Measurements from ENCODE around the gene MYO7B.
A peak's percentile ranks its signal among the peaks of the same experiment; 100 is the strongest.
"Not testable (repeated sequence)": the region's sequence is repeated elsewhere in the genome, so short reads cannot be mapped to it uniquely, and the experiment has no call there.

The MYO7B gene

DNA sequence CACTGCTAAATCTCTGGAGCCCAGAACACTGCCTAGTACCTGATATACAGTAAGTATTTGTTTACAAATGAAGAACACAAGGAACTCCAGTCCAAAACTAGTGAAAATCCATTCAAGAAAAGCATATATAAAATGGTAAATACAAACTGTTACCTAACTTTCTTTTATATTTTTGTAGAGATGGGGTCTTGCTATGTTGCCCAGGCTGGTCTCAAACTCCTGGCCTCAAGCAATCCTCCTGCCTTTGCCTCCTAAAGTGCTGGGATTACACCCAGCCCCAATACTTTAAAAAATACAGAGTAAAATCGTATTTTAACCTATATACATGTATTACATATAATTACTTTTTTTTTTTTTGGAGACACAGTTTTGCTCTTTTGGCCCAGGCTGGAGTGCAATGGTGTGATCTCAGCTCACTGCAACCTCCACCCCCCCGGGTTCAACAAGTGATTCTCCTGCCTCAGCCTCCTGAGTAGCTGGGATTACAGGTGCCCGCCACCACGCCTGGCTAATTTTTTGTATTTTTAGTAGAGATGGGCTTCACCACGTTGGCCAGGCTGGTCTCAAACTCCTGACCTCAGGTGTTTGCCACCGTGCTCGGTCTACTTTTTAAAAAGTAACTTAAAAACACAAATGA is 11.2 kb upstream of the MYO7B start:
- not testable (repeated sequence) for FAIRE-seq

DNA sequence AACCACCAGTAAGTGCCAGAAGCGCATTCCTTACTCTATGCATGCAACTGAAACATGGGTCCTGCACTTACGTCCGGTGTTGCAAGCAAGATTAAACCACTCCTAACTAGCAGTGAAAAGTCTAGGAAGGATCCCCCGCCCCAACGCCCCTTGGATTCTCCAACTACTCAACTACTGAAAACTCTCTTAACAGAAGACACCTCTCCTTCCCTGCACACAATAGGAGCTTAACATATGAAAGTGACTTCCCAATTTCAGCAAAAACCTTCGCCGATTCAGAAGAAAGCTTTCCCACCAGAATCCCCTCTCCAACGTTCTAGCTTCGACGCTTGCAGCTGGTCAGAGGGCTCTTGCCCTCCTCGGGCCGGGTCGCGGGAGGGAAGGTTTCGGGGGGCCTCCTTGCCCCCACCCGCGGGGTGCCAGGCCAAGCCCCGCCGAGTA is 9.8 kb upstream of the MYO7B start:
- FAIRE-seq, result no peak

DNA sequence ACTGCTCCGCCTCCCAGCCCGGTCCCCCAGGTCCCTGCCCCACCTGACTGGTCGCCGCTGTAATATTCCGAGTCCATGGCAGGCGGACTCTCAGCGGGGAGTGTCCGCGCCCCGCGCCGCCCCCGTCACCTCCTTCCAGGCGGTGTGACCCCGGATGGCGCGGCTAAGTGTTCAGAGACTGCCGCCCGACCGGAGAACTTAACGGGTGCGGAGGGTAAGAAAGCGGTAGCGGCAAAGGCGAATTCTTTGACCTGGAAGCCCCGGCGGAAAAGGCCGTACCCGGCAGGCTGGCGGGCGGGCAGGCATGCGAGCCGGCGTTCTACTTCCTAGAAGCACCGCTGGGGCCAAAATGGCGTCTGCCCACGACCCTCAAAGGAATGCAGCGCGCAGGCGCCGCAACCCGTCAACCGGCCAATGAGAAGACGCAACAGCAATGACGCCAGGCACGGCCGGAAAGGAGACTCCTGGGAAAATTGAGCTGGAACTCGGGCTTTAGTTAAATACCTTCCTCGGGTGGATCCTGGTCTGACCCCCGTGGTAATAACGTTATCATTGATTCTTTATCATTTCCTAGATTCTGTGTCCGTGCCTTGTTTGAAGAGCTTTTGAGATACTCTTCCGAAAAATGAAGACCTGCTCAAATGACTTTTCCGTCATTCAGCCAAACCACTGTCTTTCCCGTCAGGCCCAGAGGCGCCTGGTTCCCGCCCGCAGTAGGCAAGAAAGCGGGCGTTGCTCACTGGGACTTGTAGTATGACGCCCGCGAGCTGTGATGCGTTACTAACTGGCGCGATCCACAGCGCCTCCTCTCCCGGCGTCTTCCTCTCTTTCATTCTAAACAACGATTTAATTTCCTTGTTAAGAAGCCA is 9.1 kb upstream of the MYO7B start, which contains the start of gene IWS1:
Gene IWS1, minus strand, starts transcription at position 358 of the 869 bp plus-strand sequence. Its CDS starts 281 bp downstream, at position 77.
- peak; percentile 87 for FAIRE-seq

DNA sequence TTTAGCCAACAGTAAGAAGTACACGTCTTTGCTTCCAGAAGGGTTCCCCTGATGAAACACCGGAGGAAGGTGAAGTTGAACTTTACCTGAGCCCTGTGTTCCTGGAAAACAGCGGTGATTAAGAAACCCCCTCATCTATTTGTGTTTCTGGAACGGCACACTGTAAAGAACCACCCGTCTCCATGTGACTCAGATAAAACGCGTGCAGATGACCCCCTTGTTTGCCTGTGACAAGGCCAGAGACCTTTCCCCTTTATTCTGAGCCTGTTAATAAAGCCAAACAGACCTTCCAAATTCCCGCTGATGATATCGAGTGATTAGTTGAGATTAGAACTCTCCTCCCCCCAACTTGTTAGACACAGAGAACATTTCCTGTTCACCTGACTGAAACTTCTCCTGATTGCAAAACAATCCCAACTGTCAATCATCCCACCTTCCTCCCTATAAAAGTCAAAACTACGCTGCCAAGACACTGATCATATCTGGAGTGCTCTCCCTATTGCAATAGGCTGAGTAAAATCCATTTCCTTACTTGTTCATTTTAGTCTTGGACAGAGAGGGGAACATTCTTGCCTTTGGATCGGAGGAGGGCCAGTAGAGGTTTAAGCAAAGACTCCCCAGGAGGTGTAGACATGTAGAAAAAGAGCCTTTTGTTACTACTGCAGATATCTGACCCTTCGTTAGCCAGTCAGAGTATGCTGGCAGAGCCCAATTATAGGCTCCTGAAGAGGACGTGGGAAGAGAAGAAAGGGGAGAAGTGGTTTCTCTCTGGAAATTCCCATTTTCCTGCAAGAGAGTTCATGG is 8.3 kb upstream of the MYO7B start:
- no peak for FAIRE-seq

DNA sequence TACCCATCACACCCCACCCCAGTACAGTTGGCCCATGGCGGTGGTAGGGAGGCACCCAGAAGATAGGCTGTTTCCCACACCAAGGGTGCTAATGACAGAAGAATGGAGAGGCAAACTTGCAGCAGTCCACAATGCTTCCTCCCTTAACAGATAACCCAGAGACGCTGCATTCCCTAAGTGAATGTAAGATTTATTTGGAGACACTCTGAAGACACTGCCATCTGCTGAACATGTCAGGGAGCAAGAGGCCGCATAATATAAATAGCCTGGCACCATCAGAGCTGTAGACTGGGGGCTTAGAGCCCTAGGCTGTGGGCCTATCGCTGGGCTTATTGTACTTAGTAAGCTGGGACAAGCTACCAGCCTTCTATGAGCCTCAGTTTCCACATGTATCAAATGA is 7.0 kb upstream of the MYO7B start:
- no peak for FAIRE-seq

DNA sequence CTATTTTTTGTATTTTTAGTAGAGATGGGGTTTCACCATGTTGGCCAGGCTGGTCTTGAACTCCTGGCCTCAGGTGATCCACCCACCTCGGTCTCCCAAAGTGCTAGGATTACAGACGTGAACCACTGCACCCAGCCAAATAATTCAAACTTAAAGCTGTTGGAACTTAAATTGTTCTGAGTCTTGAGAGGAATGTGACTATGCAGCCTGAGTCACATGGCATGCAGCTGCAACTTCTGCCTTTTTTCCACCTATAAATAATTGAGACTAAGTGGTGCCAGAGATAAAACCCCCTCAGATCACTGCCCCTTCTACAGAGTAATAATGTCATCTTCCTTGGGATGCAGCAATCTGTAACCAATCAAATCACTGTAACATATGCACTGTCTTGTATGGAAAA is 6.1 kb upstream of the MYO7B start:
- FAIRE-seq, result not testable (repeated sequence)

DNA sequence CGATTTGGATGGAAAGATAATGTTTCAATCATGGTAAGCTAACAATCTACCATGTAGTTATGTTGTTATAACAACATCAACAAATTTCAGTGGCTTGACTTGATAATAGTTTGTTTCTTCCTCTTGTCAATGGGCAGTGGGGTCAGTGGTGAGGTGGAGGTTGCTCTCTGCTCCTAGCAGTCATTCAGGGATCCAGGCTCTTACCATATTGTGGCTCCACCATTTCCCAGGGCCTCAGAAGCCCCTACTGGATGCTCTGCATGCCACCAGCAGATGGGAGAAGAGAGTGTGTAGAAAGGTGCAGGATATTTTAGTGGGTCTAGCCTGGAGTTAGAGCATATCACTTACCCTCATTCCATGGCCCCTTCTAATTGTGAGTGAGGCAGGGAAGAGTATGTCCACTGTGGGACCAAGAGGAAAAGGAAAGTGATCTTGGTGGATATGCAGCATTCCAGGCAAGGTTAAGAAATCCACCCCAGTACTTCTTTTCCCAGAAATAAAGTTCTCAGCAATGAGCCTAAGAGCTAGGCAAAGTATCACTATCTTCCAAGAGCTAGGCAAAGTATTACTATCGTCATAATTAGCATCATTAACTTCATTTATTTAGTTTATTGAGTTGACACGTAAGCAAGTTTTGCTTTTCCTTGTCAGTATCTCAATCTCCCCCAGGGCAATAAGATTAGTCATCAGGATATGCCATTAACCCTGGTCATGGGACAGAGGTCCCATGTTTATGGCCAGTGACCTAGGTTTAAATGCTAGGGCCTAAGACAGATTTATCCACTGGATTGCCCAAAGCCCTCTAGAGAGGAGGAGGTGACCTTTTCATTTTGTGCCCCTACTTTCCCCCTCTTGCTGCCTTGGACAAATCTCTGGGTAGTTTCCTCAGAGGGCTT is 5.0 kb upstream of the MYO7B start:
- no peak for FAIRE-seq

DNA sequence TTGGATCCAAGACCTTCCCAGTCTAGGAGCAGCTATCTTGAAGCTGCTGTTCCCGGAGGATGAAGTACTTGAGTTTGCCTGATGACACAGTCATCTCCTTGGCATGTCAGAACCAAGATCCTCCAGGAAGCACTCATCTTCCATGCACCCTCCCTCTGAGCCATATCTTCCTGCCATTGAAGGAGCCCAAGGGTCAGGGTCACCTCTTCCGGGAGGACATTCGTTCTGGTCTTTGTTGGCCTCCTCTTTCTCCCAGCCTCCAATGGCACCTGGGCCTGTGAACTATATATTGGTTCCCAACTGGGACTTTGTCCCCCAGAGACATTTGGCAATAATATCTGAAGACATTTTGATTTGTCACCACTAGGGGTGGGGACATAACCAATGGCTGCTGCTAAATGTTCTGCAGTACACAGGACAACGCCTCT is 4.2 kb upstream of the MYO7B start:
- FAIRE-seq, result no peak

DNA sequence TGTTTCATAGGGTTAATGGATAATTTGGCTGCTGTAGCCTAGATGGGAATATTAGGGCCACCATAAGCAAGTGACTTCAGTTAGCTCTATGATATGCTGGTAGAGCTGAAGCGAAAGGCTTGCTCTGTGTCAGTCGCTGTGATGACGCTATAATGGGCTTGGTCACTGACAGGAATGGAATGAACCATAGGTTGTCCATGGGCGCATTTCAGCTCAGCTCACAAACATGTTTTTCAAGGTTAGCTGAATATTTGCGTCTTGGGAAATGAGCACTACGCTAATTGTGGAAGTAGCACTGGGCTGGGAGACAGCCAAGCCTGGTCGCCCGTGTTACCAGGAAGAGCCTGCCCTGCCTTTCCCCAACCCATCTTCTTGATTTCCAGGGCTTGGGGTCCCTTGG is 3.2 kb upstream of the MYO7B start:
- FAIRE-seq, result no peak

DNA sequence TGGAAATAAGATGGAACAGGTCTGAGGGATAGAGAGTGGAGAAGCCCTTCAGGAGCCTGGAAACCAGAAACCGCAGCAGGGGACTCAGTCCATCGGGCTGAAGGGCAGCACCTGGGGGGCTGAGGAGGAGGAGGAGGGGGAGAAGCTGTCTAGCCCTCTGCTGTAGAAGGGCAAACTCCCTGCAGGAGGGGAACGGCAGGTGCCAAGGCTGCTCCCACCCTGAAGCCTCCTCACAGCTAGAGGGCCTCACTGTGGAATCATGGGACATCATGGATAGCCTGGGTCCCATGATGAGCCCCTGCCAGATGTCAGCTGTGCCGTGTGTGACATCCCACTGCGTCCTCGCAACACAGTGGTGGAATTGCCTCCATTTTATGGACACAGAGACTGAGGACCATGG is 435 bp downstream of the MYO7B start:
- no peak for FAIRE-seq

DNA sequence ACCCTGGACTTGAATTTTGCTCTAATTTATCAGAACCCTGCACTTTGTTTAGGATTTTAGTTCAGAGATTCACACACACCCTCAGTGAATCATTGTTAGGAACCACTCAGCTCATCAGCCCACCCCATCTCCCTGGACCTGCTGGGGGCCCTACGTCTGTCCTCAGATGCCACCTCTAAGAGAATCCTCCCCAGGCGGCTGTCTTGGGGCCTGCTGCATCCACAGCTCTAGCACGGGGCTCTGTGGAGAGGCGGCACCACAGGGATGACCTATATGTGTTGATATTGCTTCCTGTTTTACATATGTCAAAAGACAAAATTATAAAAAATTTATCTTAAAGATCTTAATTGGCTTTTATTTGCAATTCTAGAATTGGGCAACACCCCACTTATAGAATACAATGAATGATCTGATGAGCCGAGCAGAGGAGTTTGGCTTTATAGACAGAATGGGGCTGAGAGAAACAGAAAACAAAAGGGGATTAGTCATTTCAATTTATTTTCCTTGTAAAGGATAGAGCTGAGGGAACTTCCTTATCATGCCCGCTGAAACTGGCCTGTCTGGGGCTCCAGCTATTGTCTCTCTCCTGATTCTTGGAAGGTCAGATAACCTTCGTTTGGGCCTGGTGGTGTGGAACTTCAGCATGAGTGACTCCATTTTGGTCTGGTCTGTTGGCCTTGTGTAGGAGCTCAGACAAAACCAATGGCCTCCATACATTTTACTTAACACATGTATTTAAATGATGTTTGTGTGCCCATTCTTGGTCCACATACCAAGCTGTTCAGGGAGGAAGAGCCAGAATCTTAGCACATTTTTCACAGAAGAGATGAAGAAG is 1.4 kb downstream of the MYO7B start:
- no peak for FAIRE-seq

DNA sequence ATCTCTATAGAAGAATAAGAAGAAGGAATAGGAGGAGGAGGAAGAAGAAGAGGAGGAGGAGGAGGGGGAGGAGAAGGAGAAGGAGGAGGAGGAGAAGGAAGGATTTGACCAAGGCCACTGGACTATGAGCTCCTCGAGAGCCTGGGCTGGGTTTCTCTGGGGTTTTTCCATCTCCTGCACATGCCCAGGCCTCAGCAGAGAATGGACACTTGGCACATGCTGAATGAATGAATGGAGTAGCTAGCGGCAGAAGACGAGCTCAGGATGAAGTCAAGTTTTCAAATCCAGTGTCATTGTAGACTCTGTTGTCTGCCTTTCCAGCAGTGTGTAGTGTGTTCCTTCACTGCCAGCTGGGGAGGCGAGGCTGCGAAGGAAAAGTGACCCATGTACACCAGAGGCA is 2.2 kb downstream of the MYO7B start:
- no peak for FAIRE-seq

DNA sequence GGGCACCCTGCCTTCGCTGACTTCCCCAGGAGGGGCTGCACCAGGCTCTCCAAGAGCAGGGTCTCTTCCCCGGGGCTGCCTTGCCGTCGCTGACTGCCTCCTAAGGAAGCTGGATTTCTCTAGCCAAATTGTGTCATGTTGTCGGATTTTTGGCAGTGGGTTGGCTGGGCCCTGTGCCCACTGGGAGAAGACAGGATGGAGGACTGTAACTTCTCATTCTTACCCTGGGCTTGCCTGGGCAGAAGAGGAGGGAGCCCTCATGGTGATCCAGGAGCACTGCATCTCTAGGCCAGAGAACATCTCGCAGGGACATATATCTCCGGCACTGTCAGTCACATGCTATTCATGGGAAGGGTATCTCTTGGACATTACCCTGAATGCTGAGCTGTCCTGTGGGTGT is 6.3 kb downstream of the MYO7B start:
- no peak for FAIRE-seq

DNA sequence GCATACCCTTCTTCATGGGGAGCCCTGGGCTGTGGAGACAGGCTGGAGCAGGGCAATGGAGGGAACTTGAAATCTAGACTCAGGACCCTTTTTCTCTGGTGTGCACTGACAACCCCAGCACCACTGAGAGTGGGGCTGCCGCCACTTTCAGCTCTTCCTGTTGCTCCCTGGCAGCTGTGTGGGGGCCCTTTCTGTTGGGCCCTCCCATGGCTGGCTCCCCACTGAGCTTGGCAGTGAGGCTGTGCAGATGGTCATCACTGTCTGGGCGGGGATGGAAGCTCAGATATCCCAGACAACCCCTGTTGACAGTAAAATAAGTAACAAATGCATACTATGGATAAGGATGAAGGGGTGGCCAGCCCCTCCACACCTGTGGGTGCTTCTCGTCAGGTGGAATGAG is 6.7 kb downstream of the MYO7B start:
- FAIRE-seq, result no peak

DNA sequence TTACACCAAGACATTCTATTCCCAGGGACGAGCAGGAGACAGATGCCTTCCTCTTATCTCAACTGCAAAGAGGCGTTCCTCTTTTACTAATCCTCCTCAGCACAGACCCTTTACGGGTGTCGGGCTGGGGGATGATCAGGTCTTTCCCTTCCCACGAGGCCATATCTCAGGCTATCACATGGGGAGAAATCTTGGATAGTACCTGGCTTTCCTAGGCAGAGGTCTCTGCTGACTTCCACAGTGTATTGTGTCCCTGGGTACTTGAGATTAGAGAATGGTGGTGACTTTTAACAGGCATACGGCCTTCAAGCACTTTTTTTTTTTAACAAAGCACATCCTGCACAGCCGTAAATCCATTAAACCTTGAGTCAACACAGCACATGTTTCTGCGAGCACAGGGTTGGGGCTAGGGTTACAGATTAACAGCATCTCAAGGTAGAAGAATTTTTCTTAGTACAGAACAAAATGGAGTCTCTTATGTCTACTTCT is 7.6 kb downstream of the MYO7B start:
- FAIRE-seq, result not testable (repeated sequence)

DNA sequence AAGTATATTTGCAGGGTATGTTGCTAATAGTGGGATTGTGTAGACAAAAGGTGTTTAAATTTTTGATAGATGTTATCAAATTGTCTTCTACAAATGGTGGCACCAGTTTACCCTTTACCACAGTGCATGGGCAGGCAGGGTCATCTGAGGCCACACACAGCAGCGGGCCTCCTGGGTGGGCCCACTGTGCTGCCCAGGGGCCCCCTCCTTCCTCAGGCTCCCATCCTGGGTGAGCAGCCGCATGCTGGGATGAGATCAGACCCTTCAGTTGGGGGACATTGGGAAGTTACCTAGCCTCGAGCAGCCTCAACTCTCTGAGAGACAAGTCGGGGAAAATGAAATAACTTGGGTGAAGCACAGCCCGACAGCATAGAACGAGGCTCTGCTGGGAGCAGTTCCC is 9.7 kb downstream of the MYO7B start:
- no peak for FAIRE-seq

DNA sequence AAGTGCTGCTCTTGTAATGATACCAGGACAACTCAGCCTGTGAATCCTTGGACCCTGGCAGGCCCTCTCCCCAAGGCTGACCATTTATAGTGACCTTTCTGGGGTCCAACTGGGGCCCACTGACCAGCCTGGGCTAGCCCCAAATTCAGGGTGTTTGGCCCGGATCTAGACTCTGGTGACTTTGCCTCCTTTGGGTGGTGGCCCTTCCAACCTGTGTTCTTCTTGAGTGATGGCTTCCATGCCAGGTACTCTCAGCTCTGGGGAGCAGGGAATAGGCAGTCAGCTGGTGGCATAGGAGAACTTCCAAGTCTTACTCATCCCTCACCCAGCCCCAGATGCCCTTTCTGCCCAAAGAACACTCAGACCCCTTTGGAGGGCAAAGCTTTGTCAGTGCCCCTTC is 10.3 kb downstream of the MYO7B start:
- no peak for FAIRE-seq

DNA sequence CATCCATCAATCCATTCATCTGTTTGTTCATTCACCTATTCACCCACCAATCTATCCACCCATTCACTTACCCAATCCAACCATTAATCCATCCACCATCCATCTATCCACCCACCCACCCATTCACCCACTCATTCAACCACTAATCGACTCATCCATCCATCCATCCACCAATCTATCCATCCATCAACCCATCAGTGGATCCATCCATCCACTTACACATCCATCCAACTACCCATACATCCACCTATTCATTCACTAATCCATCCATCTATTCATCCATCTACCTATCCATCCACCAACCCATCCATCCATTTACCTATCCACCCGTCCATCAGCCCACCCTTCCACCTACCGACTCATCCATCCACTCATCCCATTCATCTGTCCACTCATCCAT is 11.3 kb downstream of the MYO7B start:
- no peak for FAIRE-seq

DNA sequence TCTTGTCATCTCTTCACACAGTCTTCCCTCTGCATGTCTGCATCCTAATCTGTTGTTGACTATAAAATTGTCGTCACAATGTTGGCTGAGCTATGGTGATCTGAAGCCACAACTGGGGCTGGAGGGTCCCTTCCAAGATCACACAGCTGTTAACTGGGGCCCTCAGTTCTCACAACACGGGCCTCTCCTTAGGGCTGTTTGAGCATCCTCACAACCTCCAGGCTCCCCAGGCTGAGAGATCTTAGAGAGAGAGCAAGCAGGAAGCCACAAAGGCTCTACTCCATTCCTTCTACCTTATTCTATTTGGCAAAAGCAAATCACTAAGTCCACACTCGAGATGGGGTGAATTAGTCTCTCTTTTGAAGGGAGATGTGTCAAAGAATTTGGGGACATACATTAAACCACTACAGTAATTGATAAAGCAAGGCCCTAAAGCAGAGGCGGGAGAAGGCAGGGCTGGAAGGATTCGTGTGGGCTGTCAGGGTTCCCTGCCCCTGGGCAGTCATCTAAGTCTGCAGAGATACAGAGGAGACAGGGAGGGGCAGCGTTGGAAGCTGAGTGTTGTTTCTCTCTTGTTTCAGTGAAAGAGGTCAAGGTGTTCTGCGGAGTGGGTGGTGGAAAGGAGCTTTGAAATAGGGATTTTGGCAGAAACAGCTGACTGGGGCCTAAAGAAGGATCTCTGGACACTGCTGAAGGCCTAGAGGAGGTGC is 15.9 kb downstream of the MYO7B start:
- no peak for FAIRE-seq

DNA sequence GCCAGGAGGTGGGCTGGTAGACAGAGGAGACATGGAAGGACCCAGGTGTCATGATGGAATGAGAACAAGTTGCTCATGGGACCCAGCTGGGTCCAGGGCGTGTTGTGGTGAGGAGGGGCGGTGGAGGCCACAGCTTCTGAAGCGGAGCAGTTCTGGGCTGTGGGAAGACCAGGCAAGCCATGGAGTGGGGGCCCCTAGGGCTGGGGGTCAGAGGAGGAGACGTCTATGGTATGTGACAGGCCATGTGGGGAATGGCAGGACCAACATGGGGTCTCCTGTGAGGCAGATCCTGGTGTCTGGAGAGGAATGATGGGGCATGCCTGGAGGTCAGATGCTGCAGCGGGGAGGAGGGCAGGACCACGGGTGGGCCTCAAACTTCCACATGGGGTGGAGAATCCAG is 16.9 kb downstream of the MYO7B start:
- FAIRE-seq, result no peak

DNA sequence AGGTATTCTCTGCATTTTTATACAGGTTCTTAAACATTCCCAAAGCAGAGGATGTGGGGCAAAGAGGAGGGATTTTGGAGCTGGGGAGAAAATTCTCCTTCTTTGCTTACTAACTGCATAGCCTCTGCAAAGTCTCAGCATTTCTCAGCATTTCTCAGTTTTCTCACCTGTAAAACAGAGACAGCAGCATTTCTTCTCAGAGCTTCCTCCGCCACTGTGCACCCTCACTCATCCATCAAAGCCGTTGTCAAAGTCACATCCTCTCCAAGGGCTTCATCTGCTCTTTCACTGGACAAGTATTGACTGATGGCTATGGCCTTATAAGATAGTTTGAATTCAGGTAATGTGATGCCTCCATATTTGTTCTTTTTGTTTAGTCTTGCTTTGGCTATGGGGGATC is 17.4 kb downstream of the MYO7B start:
- no peak for FAIRE-seq
